ENCODE measurements around the gene LRCOL1.

LRCOL1 gene

GRCh38 chr12:132577191-132577920 is 33.0 kb downstream of the LRCOL1 start:
- no peak overlapping the region for H3K27ac ChIP-seq (ENCODE audit: low read depth, low read length)
- H3K4me3 ChIP-seq (ENCODE audit: low read length): no peak overlapping the region
- H3K36me3 ChIP-seq (ENCODE audit: insufficient read depth, low read length): peaks cover 59% of the 10 kb centered on the region
- H3K9ac ChIP-seq (ENCODE audit: low read depth, low read length): no peak overlapping the region
- WGBS: 94% methylated on average over 22 of the region's 22 CpGs
- no peaks in the 10 kb centered on the region for H3K9me3 ChIP-seq (ENCODE audit: insufficient read depth, low read depth, low read length)
- H3K27me3 ChIP-seq (ENCODE audit: insufficient read depth, low read length): peaks cover 11% of the 10 kb centered on the region
- H3K4me1 ChIP-seq (ENCODE audit: insufficient read depth, low read length): no peaks in the 10 kb centered on the region

- H3K4me3 ChIP-seq (ENCODE audit: low read length): no peak overlapping the region
- H3K36me3 ChIP-seq (ENCODE audit: insufficient read depth, low read length): peaks cover 64% of the 10 kb centered on the region
- no peaks in the 10 kb centered on the region for H3K9me3 ChIP-seq (ENCODE audit: insufficient read depth, low read depth, low read length)
- H3K27ac ChIP-seq (ENCODE audit: low read depth, low read length): no peak overlapping the region
- 94% methylated on average over 12 of the region's 12 CpGs for WGBS
- H3K9ac ChIP-seq (ENCODE audit: low read depth, low read length): no peak overlapping the region
- no peaks in the 10 kb centered on the region for H3K4me1 ChIP-seq (ENCODE audit: insufficient read depth, low read length)
- peaks cover 4% of the 10 kb centered on the region for H3K27me3 ChIP-seq (ENCODE audit: insufficient read depth, low read length)
These were observed 33.7 kb downstream of the LRCOL1 start for GRCh38 chr12:132576701-132577100.

GRCh38 chr12:132575661-132576060 is 34.7 kb downstream of the LRCOL1 start:
- Histone ChIP-seq H3K27ac (ENCODE audit: low read depth, low read length) (no peak overlapping the region), H3K4me3 (ENCODE audit: low read length) (no peak overlapping the region), H3K27me3 (ENCODE audit: insufficient read depth, low read length) (no peaks in the 10 kb centered on the region; the same call in 1 of the 2 replicates), H3K36me3 (ENCODE audit: insufficient read depth, low read length) (peaks cover 69% of the 10 kb centered on the region), H3K9ac (ENCODE audit: low read depth, low read length) (no peak overlapping the region), H3K9me3 (ENCODE audit: insufficient read depth, low read depth, low read length) (no peaks in the 10 kb centered on the region), H3K4me1 (ENCODE audit: insufficient read depth, low read length) (no peaks in the 10 kb centered on the region)
- 96% methylated on average over 11 of the region's 11 CpGs for WGBS

- no peak overlapping the region for H3K4me3 ChIP-seq (ENCODE audit: low read length)
- no peak overlapping the region for H3K27ac ChIP-seq (ENCODE audit: low read depth, low read length)
- H3K4me1 ChIP-seq (ENCODE audit: insufficient read depth, low read length): no peaks in the 10 kb centered on the region
- H3K36me3 ChIP-seq (ENCODE audit: insufficient read depth, low read length): peaks cover 70% of the 10 kb centered on the region
- H3K9me3 ChIP-seq (ENCODE audit: insufficient read depth, low read depth, low read length): no peaks in the 10 kb centered on the region
- 96% methylated on average over 39 of the region's 39 CpGs for WGBS
- H3K9ac ChIP-seq (ENCODE audit: low read depth, low read length): no peak overlapping the region
- no peaks in the 10 kb centered on the region; the same call in 1 of the 2 replicates for H3K27me3 ChIP-seq (ENCODE audit: insufficient read depth, low read length)
These were observed 35.9 kb downstream of the LRCOL1 start for GRCh38 chr12:132574271-132574996.

- H3K27me3 ChIP-seq (ENCODE audit: insufficient read depth, low read length): no peaks in the 10 kb centered on the region; the same call in 1 of the 2 replicates
- no peak overlapping the region for H3K9ac ChIP-seq (ENCODE audit: low read depth, low read length)
- no peak overlapping the region for H3K4me3 ChIP-seq (ENCODE audit: low read length)
- no peaks in the 10 kb centered on the region for H3K9me3 ChIP-seq (ENCODE audit: insufficient read depth, low read depth, low read length)
- peaks cover 63% of the 10 kb centered on the region for H3K36me3 ChIP-seq (ENCODE audit: insufficient read depth, low read length)
- no peaks in the 10 kb centered on the region for H3K4me1 ChIP-seq (ENCODE audit: insufficient read depth, low read length)
- WGBS: 95% methylated on average over 36 of the region's 36 CpGs
- H3K27ac ChIP-seq (ENCODE audit: low read depth, low read length): no peak overlapping the region
These were observed 37.3 kb downstream of the LRCOL1 start for GRCh38 chr12:132572801-132573760.

GRCh38 chr12:132572106-132572505 is 38.3 kb downstream of the LRCOL1 start:
- H3K9ac ChIP-seq (ENCODE audit: low read depth, low read length): no peak overlapping the region
- peaks cover 57% of the 10 kb centered on the region for H3K36me3 ChIP-seq (ENCODE audit: insufficient read depth, low read length)
- H3K4me3 ChIP-seq (ENCODE audit: low read length): no peak overlapping the region
- no peaks in the 10 kb centered on the region for H3K27me3 ChIP-seq (ENCODE audit: insufficient read depth, low read length)
- 90% methylated on average over 26 of the region's 26 CpGs for WGBS
- no peaks in the 10 kb centered on the region for H3K9me3 ChIP-seq (ENCODE audit: insufficient read depth, low read depth, low read length)
- no peak overlapping the region for H3K27ac ChIP-seq (ENCODE audit: low read depth, low read length)
- H3K4me1 ChIP-seq (ENCODE audit: insufficient read depth, low read length): no peaks in the 10 kb centered on the region

- H3K4me3 ChIP-seq (ENCODE audit: low read length): no peak overlapping the region
- H3K9me3 ChIP-seq (ENCODE audit: insufficient read depth, low read depth, low read length): no peaks in the 10 kb centered on the region
- H3K36me3 ChIP-seq (ENCODE audit: insufficient read depth, low read length): peaks cover 54% of the 10 kb centered on the region
- H3K9ac ChIP-seq (ENCODE audit: low read depth, low read length): no peak overlapping the region
- no peaks in the 10 kb centered on the region for H3K4me1 ChIP-seq (ENCODE audit: insufficient read depth, low read length)
- 95% methylated on average over 20 of the region's 20 CpGs for WGBS
- no peak overlapping the region for H3K27ac ChIP-seq (ENCODE audit: low read depth, low read length)
- H3K27me3 ChIP-seq (ENCODE audit: insufficient read depth, low read length): no peaks in the 10 kb centered on the region
These were observed 38.8 kb downstream of the LRCOL1 start for GRCh38 chr12:132571598-132571997.

- Histone ChIP-seq H3K27ac (ENCODE audit: low read depth, low read length) (no peak overlapping the region), H3K9ac (ENCODE audit: low read depth, low read length) (no peak overlapping the region), H3K27me3 (ENCODE audit: insufficient read depth, low read length) (no peaks in the 10 kb centered on the region), H3K9me3 (ENCODE audit: insufficient read depth, low read depth, low read length) (no peaks in the 10 kb centered on the region), H3K4me1 (ENCODE audit: insufficient read depth, low read length) (no peaks in the 10 kb centered on the region), H3K36me3 (ENCODE audit: insufficient read depth, low read length) (peaks cover 55% of the 10 kb centered on the region), H3K4me3 (ENCODE audit: low read length) (no peak overlapping the region)
- 94% methylated on average over 27 of the region's 27 CpGs for WGBS
These were observed 39.3 kb downstream of the LRCOL1 start for GRCh38 chr12:132571051-132571450.

GRCh38 chr12:132570635-132571034 is 39.7 kb downstream of the LRCOL1 start:
- WGBS: 95% methylated on average over 26 of the region's 26 CpGs
- Histone ChIP-seq H3K36me3 (ENCODE audit: insufficient read depth, low read length) (peaks cover 55% of the 10 kb centered on the region), H3K9ac (ENCODE audit: low read depth, low read length) (no peak overlapping the region)

GRCh38 chr12:132569856-132570480 is 40.4 kb downstream of the LRCOL1 start:
- H3K4me3 ChIP-seq (ENCODE audit: low read length): no peak overlapping the region
- H3K36me3 ChIP-seq (ENCODE audit: insufficient read depth, low read length): peaks cover 57% of the 10 kb centered on the region
- no peak overlapping the region for H3K27ac ChIP-seq (ENCODE audit: low read depth, low read length)
- no peaks in the 10 kb centered on the region for H3K4me1 ChIP-seq (ENCODE audit: insufficient read depth, low read length)
- no peaks in the 10 kb centered on the region for H3K9me3 ChIP-seq (ENCODE audit: insufficient read depth, low read depth, low read length)
- no peak overlapping the region for H3K9ac ChIP-seq (ENCODE audit: low read depth, low read length)
- 96% methylated on average over 55 of the region's 55 CpGs for WGBS
- H3K27me3 ChIP-seq (ENCODE audit: insufficient read depth, low read length): no peaks in the 10 kb centered on the region

More at GRCh38 chr12:132570635-132571034, 39.7 kb downstream of the LRCOL1 start:
- no peaks in the 10 kb centered on the region for H3K9me3 ChIP-seq (ENCODE audit: insufficient read depth, low read depth, low read length)
- H3K4me1 ChIP-seq (ENCODE audit: insufficient read depth, low read length): no peaks in the 10 kb centered on the region
- H3K4me3 ChIP-seq (ENCODE audit: low read length): no peak overlapping the region
- no peaks in the 10 kb centered on the region for H3K27me3 ChIP-seq (ENCODE audit: insufficient read depth, low read length)
- H3K27ac ChIP-seq (ENCODE audit: low read depth, low read length): no peak overlapping the region

Measured in HUES64 (cell line).